CD4-positive, CD25-positive, alpha-beta regulatory T cell (primary cell): ENCODE measurements around the gene ORAI3. TPM values are rescaled to one million over a fixed set of nuclear protein-coding genes. Genes with fewer than 3 reads are reported as not detected.

Source experiments
- ATAC-seq, 2 donors: fragments of 150-1000 bp; cut with Tn5 transposase; one replicate each; pipeline ENCODE4 v1.10.0; 2021; ENCODE audit warnings: low read depth in 2 of 2, moderate number of reproducible peaks in 2 of 2, moderate library complexity in 1 of 2
- DNase-seq, 3 donors: peaks; one replicate each; pipeline versions ENCODE4 v3.0.0 to v3.0.0-alpha.2; 2012 to 2022; ENCODE audit warnings: mixed read lengths in 1 of 3
- H3K27ac ChIP-seq: one replicate; pipeline ENCODE4 v1.7.0; 2013; ENCODE audit warnings: mild to moderate bottlenecking, low read length; ENCODE audit not compliant: insufficient read depth, poor library complexity, severe bottlenecking
- H3K27me3 ChIP-seq: one replicate; pipeline ENCODE4 v1.7.0; 2013; ENCODE audit warnings: low read length; ENCODE audit not compliant: control insufficient read depth, insufficient read depth
- H3K36me3 ChIP-seq: one replicate; pipeline ENCODE4 v1.7.0; 2013; ENCODE audit warnings: mild to moderate bottlenecking, low read length, moderate library complexity; ENCODE audit not compliant: control insufficient read depth, insufficient read depth
- H3K4me1 ChIP-seq: 2 replicates; pipeline ENCODE4 v1.7.0; 2013; ENCODE audit warnings: mild to moderate bottlenecking, low read length; ENCODE audit not compliant: insufficient read depth, control insufficient read depth, poor library complexity, severe bottlenecking
- H3K4me3 ChIP-seq: one replicate; pipeline ENCODE4 v1.7.0; 2013; ENCODE audit warnings: low read depth, mild to moderate bottlenecking, low read length, moderate library complexity
- H3K9me3 ChIP-seq, 2 experiments: 1 replicate in 1 of 2; 2 replicates in 1 of 2; pipeline ENCODE4 v1.7.0; 2013; ENCODE audit warnings: low read length in 2 of 2, mild to moderate bottlenecking in 1 of 2, moderate library complexity in 1 of 2; ENCODE audit not compliant: control insufficient read depth in 2 of 2
- H3K27ac Mint-ChIP-seq, 3 donors: one replicate each; pipeline ENCODE4 v1.8.0; 2020 to 2022; ENCODE audit warnings: mild to moderate bottlenecking in 3 of 3, mixed read lengths in 3 of 3, moderate library complexity in 2 of 3
- H3K27me3 Mint-ChIP-seq: one replicate; pipeline ENCODE4 v1.8.0; 2022; ENCODE audit warnings: mild to moderate bottlenecking, mixed read lengths
- H3K36me3 Mint-ChIP-seq: one replicate; pipeline ENCODE4 v1.8.0; 2020; ENCODE audit warnings: mixed read lengths
- H3K4me1 Mint-ChIP-seq, 4 donors: one replicate each; pipeline ENCODE4 v1.8.0; 2020 to 2022; ENCODE audit warnings: mixed read lengths in 4 of 4, mild to moderate bottlenecking in 1 of 4
- H3K4me3 Mint-ChIP-seq, 4 donors: one replicate each; pipeline ENCODE4 v1.8.0; 2020 to 2022; ENCODE audit warnings: mild to moderate bottlenecking in 4 of 4, mixed read lengths in 4 of 4, moderate library complexity in 3 of 4
- H3K9me3 Mint-ChIP-seq, 7 donors: one replicate each; pipeline ENCODE4 v1.8.0; 2020 to 2022; ENCODE audit warnings: mixed read lengths in 7 of 7, mild to moderate bottlenecking in 3 of 7, moderate library complexity in 2 of 7
- polyA plus RNA-seq, 4 donors: library from polyadenylated mRNA; unstranded; fragments of 300-500 nt; fragmentation: Illumina TruSeq; gene quantifications; one replicate each; pipeline ENCODE4 v1.2.3, GENCODE V29; 2021
- total RNA-seq: library from RNA; stranded (reverse); gene quantifications from one replicate; pipeline ENCODE4 v1.2.3, GENCODE V29; 2022

ORAI3 gene
- total and polyA plus RNA-seq, 5 donors from 2014 or later: 7.7 to 34.7 (median 31.4) TPM

- peaks cover 23% of the 10 kb centered on the region for H3K36me3 Mint-ChIP-seq
- no peaks in the 10 kb centered on the region for H3K9me3 ChIP-seq
- peak overlapping the region; percentile 87 to 97 (median 92) for H3K4me3 Mint-ChIP-seq
- H3K36me3 ChIP-seq: peaks cover 41% of the 10 kb centered on the region
- peak overlapping the region; percentile 65 for H3K4me3 ChIP-seq
- H3K27ac Mint-ChIP-seq: peak overlapping the region; percentile 81 to 98 (median 97)
- peak in 1 of 2 donors; percentile 4 for ATAC-seq
- H3K27me3 ChIP-seq: no peaks in the 10 kb centered on the region
- H3K4me1 ChIP-seq: peaks cover 23% of the 10 kb centered on the region
- H3K9me3 Mint-ChIP-seq: no peaks in the 10 kb centered on the region
- H3K4me1 Mint-ChIP-seq: peaks cover 14 to 49% (median 24%) of the 10 kb centered on the region in 4 donors
- peaks cover 12% of the 10 kb centered on the region for H3K27me3 Mint-ChIP-seq
- no peak for DNase-seq
- H3K27ac ChIP-seq: peak overlapping the region; percentile 93
Observed at GRCh38 chr16:30958175-30959079, 9.6 kb downstream of the ORAI3 start.

- H3K4me1 ChIP-seq: peaks cover 23% of the 10 kb centered on the region
- no peaks in the 10 kb centered on the region for H3K27me3 ChIP-seq
- peaks cover 10 to 42% (median 19%) of the 10 kb centered on the region in 4 donors for H3K4me1 Mint-ChIP-seq
- peaks cover 31% of the 10 kb centered on the region for H3K36me3 Mint-ChIP-seq
- DNase-seq (no peak), ATAC-seq (no peak)
- H3K27ac Mint-ChIP-seq: no peak overlapping the region
- H3K4me3 Mint-ChIP-seq: peak overlapping the region in 1 of 4 donors; percentile 15
- H3K9me3 ChIP-seq: no peaks in the 10 kb centered on the region
- no peak overlapping the region for H3K27ac ChIP-seq
- H3K4me3 ChIP-seq: no peak overlapping the region
- H3K36me3 ChIP-seq: peaks cover 63% of the 10 kb centered on the region
- peaks cover 12% of the 10 kb centered on the region for H3K27me3 Mint-ChIP-seq
- peaks cover 0 to 2% (median 0%) of the 10 kb centered on the region in 7 donors for H3K9me3 Mint-ChIP-seq
Observed at GRCh38 chr16:30961384-30961783, 12.5 kb downstream of the ORAI3 start.

GRCh38 chr16:30963925-30964511 is 15.2 kb downstream of the ORAI3 start:
- Mint-ChIP-seq H3K36me3 (peaks cover 43% of the 10 kb centered on the region), H3K27ac (peak overlapping the region in 1 of 3 donors; percentile 55), H3K4me3 (no peak overlapping the region), H3K27me3 (peaks cover 4% of the 10 kb centered on the region), H3K9me3 (peaks cover 0 to 2% (median 0%) of the 10 kb centered on the region in 7 donors), H3K4me1 (peaks cover 10 to 27% (median 15%) of the 10 kb centered on the region in 4 donors)
- Histone ChIP-seq H3K9me3 (no peaks in the 10 kb centered on the region), H3K27me3 (no peaks in the 10 kb centered on the region), H3K4me1 (peaks cover 9% of the 10 kb centered on the region), H3K4me3 (no peak overlapping the region), H3K27ac (no peak overlapping the region), H3K36me3 (peaks cover 77% of the 10 kb centered on the region)
- ATAC-seq (no peak), DNase-seq (no peak)

- ATAC-seq (no peak), DNase-seq (no peak)
- H3K27ac Mint-ChIP-seq: no peak overlapping the region
- H3K9me3 Mint-ChIP-seq: peaks cover 0 to 2% (median 0%) of the 10 kb centered on the region in 7 donors
- H3K4me1 Mint-ChIP-seq: peaks cover 7 to 20% (median 9%) of the 10 kb centered on the region in 4 donors
- no peaks in the 10 kb centered on the region for H3K9me3 ChIP-seq
- H3K4me3 ChIP-seq: no peak overlapping the region
- peaks cover 2% of the 10 kb centered on the region for H3K4me1 ChIP-seq
- H3K27ac ChIP-seq: no peak overlapping the region
- peaks cover 41% of the 10 kb centered on the region for H3K36me3 Mint-ChIP-seq
- H3K27me3 Mint-ChIP-seq: peaks cover 4% of the 10 kb centered on the region
- H3K36me3 ChIP-seq: peaks cover 78% of the 10 kb centered on the region
- no peaks in the 10 kb centered on the region for H3K27me3 ChIP-seq
- H3K4me3 Mint-ChIP-seq: no peak overlapping the region
Observed at GRCh38 chr16:30964574-30965226, 15.8 kb downstream of the ORAI3 start.

GRCh38 chr16:30965436-30965835 is 16.6 kb downstream of the ORAI3 start:
- H3K36me3 Mint-ChIP-seq: peaks cover 34% of the 10 kb centered on the region

GRCh38 chr16:30966033-30966619 is 17.3 kb downstream of the ORAI3 start:
- Mint-ChIP-seq H3K36me3 (peaks cover 40% of the 10 kb centered on the region), H3K9me3 (peaks cover 0 to 2% (median 0%) of the 10 kb centered on the region in 7 donors)
- no peak for DNase-seq

More at GRCh38 chr16:30965436-30965835, 16.6 kb downstream of the ORAI3 start:
- Histone ChIP-seq H3K4me1 (no peaks in the 10 kb centered on the region), H3K9me3 (no peaks in the 10 kb centered on the region), H3K36me3 (peaks cover 75% of the 10 kb centered on the region), H3K27ac (no peak overlapping the region), H3K4me3 (no peak overlapping the region), H3K27me3 (no peaks in the 10 kb centered on the region)
- no peaks in the 10 kb centered on the region for H3K27me3 Mint-ChIP-seq
- ATAC-seq: no peak
- peaks cover 0 to 2% (median 0%) of the 10 kb centered on the region in 7 donors for H3K9me3 Mint-ChIP-seq
- DNase-seq: no peak
- H3K4me3 Mint-ChIP-seq: no peak overlapping the region
- H3K27ac Mint-ChIP-seq: no peak overlapping the region
- peaks cover 0 to 14% (median 2%) of the 10 kb centered on the region in 4 donors for H3K4me1 Mint-ChIP-seq

GRCh38 chr16:30967795-30968194 is 18.9 kb downstream of the ORAI3 start:
- Histone ChIP-seq H3K9me3 (no peaks in the 10 kb centered on the region), H3K4me1 (no peaks in the 10 kb centered on the region), H3K27me3 (no peaks in the 10 kb centered on the region), H3K4me3 (no peak overlapping the region), H3K27ac (no peak overlapping the region), H3K36me3 (peaks cover 74% of the 10 kb centered on the region)
- DNase-seq (no peak), ATAC-seq (no peak)
- H3K9me3 Mint-ChIP-seq: peaks cover 0 to 2% (median 0%) of the 10 kb centered on the region in 7 donors
- peaks cover 0 to 11% (median 2%) of the 10 kb centered on the region in 4 donors for H3K4me1 Mint-ChIP-seq
- no peaks in the 10 kb centered on the region for H3K27me3 Mint-ChIP-seq
- H3K27ac Mint-ChIP-seq: peak overlapping the region in 1 of 3 donors; percentile 41
- peaks cover 46% of the 10 kb centered on the region for H3K36me3 Mint-ChIP-seq
- H3K4me3 Mint-ChIP-seq: no peak overlapping the region

More at GRCh38 chr16:30966033-30966619, 17.3 kb downstream of the ORAI3 start:
- Histone ChIP-seq H3K27me3 (no peaks in the 10 kb centered on the region), H3K9me3 (no peaks in the 10 kb centered on the region), H3K4me3 (no peak overlapping the region), H3K27ac (no peak overlapping the region), H3K36me3 (peaks cover 75% of the 10 kb centered on the region), H3K4me1 (no peaks in the 10 kb centered on the region)
- Mint-ChIP-seq H3K27me3 (no peaks in the 10 kb centered on the region), H3K4me1 (peaks cover 0 to 13% (median 2%) of the 10 kb centered on the region in 4 donors), H3K4me3 (no peak overlapping the region), H3K27ac (no peak overlapping the region)
- ATAC-seq: no peak
